Measurements from ENCODE around the gene ELMOD3. TPM values are rescaled to one million over a fixed set of nuclear protein-coding genes. Genes with fewer than 3 reads are reported as not detected.
A peak's percentile ranks its signal among the peaks of the same experiment; 100 is the strongest.

ELMOD3 gene
- total and polyA plus RNA-seq, 2 of the 8 experiments (the other 6 are each of a cell fraction or from before 2014, with no cell fraction given), result 8.5 to 10.2 TPM

- TF ChIP-seq, protein P1, sequence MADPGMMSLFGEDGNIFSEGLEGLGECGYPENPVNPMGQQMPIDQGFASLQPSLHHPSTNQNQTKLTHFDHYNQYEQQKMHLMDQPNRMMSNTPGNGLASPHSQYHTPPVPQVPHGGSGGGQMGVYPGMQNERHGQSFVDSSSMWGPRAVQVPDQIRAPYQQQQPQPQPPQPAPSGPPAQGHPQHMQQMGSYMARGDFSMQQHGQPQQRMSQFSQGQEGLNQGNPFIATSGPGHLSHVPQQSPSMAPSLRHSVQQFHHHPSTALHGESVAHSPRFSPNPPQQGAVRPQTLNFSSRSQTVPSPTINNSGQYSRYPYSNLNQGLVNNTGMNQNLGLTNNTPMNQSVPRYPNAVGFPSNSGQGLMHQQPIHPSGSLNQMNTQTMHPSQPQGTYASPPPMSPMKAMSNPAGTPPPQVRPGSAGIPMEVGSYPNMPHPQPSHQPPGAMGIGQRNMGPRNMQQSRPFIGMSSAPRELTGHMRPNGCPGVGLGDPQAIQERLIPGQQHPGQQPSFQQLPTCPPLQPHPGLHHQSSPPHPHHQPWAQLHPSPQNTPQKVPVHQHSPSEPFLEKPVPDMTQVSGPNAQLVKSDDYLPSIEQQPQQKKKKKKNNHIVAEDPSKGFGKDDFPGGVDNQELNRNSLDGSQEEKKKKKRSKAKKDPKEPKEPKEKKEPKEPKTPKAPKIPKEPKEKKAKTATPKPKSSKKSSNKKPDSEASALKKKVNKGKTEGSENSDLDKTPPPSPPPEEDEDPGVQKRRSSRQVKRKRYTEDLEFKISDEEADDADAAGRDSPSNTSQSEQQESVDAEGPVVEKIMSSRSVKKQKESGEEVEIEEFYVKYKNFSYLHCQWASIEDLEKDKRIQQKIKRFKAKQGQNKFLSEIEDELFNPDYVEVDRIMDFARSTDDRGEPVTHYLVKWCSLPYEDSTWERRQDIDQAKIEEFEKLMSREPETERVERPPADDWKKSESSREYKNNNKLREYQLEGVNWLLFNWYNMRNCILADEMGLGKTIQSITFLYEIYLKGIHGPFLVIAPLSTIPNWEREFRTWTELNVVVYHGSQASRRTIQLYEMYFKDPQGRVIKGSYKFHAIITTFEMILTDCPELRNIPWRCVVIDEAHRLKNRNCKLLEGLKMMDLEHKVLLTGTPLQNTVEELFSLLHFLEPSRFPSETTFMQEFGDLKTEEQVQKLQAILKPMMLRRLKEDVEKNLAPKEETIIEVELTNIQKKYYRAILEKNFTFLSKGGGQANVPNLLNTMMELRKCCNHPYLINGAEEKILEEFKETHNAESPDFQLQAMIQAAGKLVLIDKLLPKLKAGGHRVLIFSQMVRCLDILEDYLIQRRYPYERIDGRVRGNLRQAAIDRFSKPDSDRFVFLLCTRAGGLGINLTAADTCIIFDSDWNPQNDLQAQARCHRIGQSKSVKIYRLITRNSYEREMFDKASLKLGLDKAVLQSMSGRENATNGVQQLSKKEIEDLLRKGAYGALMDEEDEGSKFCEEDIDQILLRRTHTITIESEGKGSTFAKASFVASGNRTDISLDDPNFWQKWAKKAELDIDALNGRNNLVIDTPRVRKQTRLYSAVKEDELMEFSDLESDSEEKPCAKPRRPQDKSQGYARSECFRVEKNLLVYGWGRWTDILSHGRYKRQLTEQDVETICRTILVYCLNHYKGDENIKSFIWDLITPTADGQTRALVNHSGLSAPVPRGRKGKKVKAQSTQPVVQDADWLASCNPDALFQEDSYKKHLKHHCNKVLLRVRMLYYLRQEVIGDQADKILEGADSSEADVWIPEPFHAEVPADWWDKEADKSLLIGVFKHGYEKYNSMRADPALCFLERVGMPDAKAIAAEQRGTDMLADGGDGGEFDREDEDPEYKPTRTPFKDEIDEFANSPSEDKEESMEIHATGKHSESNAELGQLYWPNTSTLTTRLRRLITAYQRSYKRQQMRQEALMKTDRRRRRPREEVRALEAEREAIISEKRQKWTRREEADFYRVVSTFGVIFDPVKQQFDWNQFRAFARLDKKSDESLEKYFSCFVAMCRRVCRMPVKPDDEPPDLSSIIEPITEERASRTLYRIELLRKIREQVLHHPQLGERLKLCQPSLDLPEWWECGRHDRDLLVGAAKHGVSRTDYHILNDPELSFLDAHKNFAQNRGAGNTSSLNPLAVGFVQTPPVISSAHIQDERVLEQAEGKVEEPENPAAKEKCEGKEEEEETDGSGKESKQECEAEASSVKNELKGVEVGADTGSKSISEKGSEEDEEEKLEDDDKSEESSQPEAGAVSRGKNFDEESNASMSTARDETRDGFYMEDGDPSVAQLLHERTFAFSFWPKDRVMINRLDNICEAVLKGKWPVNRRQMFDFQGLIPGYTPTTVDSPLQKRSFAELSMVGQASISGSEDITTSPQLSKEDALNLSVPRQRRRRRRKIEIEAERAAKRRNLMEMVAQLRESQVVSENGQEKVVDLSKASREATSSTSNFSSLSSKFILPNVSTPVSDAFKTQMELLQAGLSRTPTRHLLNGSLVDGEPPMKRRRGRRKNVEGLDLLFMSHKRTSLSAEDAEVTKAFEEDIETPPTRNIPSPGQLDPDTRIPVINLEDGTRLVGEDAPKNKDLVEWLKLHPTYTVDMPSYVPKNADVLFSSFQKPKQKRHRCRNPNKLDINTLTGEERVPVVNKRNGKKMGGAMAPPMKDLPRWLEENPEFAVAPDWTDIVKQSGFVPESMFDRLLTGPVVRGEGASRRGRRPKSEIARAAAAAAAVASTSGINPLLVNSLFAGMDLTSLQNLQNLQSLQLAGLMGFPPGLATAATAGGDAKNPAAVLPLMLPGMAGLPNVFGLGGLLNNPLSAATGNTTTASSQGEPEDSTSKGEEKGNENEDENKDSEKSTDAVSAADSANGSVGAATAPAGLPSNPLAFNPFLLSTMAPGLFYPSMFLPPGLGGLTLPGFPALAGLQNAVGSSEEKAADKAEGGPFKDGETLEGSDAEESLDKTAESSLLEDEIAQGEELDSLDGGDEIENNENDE (IDR thresholded peaks at IDR 0.05; ENCODE audit: insufficient replicate concordance, low read length), result no peak
- TF ChIP-seq RXRA (IDR thresholded peaks at IDR 0.05; ENCODE audit: insufficient read depth, low read depth, low read length) (no peak), TCF12 (IDR thresholded peaks at IDR 0.05; ENCODE audit: low read depth, low read length) (no peak), SP1 (IDR thresholded peaks at IDR 0.05; ENCODE audit: low read depth, low read length) (0 out of 2 replicates have a peak, but pooled peaks have one; percentile 10), RFX5 (IDR thresholded peaks at IDR 0.05; ENCODE audit: borderline replicate concordance, low read depth, low read length) (no peak), RNF2 (IDR thresholded peaks at IDR 0.05; ENCODE audit: borderline replicate concordance, low read depth, low read length, missing control alignments, poor library complexity, severe bottlenecking) (no peak), TBP (IDR thresholded peaks at IDR 0.05; ENCODE audit: low read depth, low read length) (no peak), HDAC2 (IDR thresholded peaks at IDR 0.05; ENCODE audit: borderline replicate concordance in 1 of 2, low read depth in 2 of 2, low read length in 2 of 2) (peak in 1 of 2 experiments; percentile 72; a peak in 1 of 4 replicates), POLR2A (IDR thresholded peaks at IDR 0.05; ENCODE audit: control extremely low read depth in 1 of 2, low read depth in 2 of 2, low read length in 2 of 2) (no peak)
Measured at GRCh38 chr2:85420536-85421259, 66.1 kb downstream of the ELMOD3 start (continued).

Measured in H1 (cell line).